HepG2 (cell line): ENCODE results near the gene FBXO39. TPM values are rescaled to one million over a fixed set of nuclear protein-coding genes. Genes with fewer than 3 reads are reported as not detected.
A peak's percentile ranks its signal among the peaks of the same experiment; 100 is the strongest.

Experiments
- CEBPG ChIP-seq: IDR thresholded peaks from 2 replicates; pipeline ENCODE4 v1.6.1; 2016
- CERS6 ChIP-seq: sonication (generic); formaldehyde crosslinking; IDR thresholded peaks from 2 replicates; pipeline ENCODE4 v1.5.0; 2020; ENCODE audit warnings: missing genetic modification reagents
- ETS1 ChIP-seq: sonication (generic); formaldehyde crosslinking; IDR thresholded peaks from 2 replicates; pipeline ENCODE4 v1.4.0; 2020; ENCODE audit warnings: missing genetic modification reagents
- FOXK1 ChIP-seq: sonication (generic); formaldehyde crosslinking; IDR thresholded peaks from 2 replicates; pipeline ENCODE4 v1.4.0; 2020; ENCODE audit warnings: low read depth, missing genetic modification reagents, borderline replicate concordance
- HINFP ChIP-seq: sonication (generic); formaldehyde crosslinking; IDR thresholded peaks from 2 replicates; pipeline ENCODE4 v1.4.0; 2020; ENCODE audit warnings: low read depth, mild to moderate bottlenecking, missing genetic modification reagents
- MED1 ChIP-seq: sonication (generic); formaldehyde crosslinking; IDR thresholded peaks from 2 replicates; pipeline ENCODE4 v1.4.0; 2020; ENCODE audit warnings: missing genetic modification reagents
- MEF2D ChIP-seq: sonication (generic); formaldehyde crosslinking; IDR thresholded peaks from 2 replicates; pipeline ENCODE4 v1.5.1; 2020; ENCODE audit warnings: mild to moderate bottlenecking, missing genetic modification reagents
- MLX ChIP-seq: IDR thresholded peaks from 2 replicates; pipeline ENCODE4 v1.6.1; 2016
- PHF5A ChIP-seq: IDR thresholded peaks from one replicate; pipeline ENCODE4 v1.6.1; 2018; ENCODE audit warnings: low read depth, missing genetic modification reagents; ENCODE audit not compliant: unreplicated experiment
- SALL1 ChIP-seq: sonication (generic); formaldehyde crosslinking; IDR thresholded peaks from 2 replicates; pipeline ENCODE4 v1.8.0; 2022; ENCODE audit warnings: mild to moderate bottlenecking, missing genetic modification reagents
- SCMH1 ChIP-seq: sonication (generic); formaldehyde crosslinking; IDR thresholded peaks from 2 replicates; pipeline ENCODE4 v1.9.0; 2021; ENCODE audit warnings: missing genetic modification reagents, mild to moderate bottlenecking, borderline replicate concordance
- SSRP1 ChIP-seq: IDR thresholded peaks from 2 replicates; pipeline ENCODE4 v1.6.1; 2016; ENCODE audit warnings: control low read depth
- ZFP36 ChIP-seq: fragments of 150-350 bp; IDR thresholded peaks from 2 replicates; pipeline ENCODE4 v1.6.1; 2018; ENCODE audit warnings: borderline replicate concordance, low read length, low read depth; ENCODE audit not compliant: partially characterized antibody
- ZNF256 ChIP-seq: sonication (generic); formaldehyde crosslinking; conservative IDR thresholded peaks from 2 replicates; pipeline ENCODE4 v1.4.0; 2020; ENCODE audit warnings: missing genetic modification reagents
- ZNF30 ChIP-seq: sonication (generic); formaldehyde crosslinking; IDR thresholded peaks from 2 replicates; pipeline ENCODE4 v1.5.0; 2020; ENCODE audit warnings: mild to moderate bottlenecking, missing genetic modification reagents
- ZNF407 ChIP-seq: sonication (generic); formaldehyde crosslinking; IDR thresholded peaks from one replicate; pipeline ENCODE4 v1.5.1; 2020; ENCODE audit warnings: mild to moderate bottlenecking, missing genetic modification reagents; ENCODE audit errors: not compliant biosample characterization
- ZNF703 ChIP-seq: sonication (generic); formaldehyde crosslinking; IDR thresholded peaks from 2 replicates; pipeline ENCODE4 v1.5.1; 2020; ENCODE audit warnings: missing genetic modification reagents, mild to moderate bottlenecking, moderate library complexity, borderline replicate concordance
- ZNF775 ChIP-seq: sonication (generic); formaldehyde crosslinking; IDR thresholded peaks from 2 replicates; pipeline ENCODE4 v1.4.0; 2020; ENCODE audit warnings: missing genetic modification reagents, mild to moderate bottlenecking, moderate library complexity, borderline replicate concordance
- ZNF780A ChIP-seq: sonication (generic); formaldehyde crosslinking; IDR thresholded peaks from 2 replicates; pipeline ENCODE4 v1.8.0; 2022; ENCODE audit warnings: mild to moderate bottlenecking, missing genetic modification reagents, moderate library complexity
- polyA plus RNA-seq, 8 experiments: library from polyadenylated mRNA; depleted of rRNA in 3 of 8; stranded (reverse) in 7 of 8; unstranded in 1 of 8; fragments of >200 nt; fragmentation: Illumina TruSeq in 4 of 8; extraction: Trizol in 4 of 8; gene quantifications; 2 replicates each; pipeline versions ENCODE4 v1.2.1 to v1.2.3, GENCODE V29; 2011 to 2016; ENCODE audit warnings: low read depth in 4 of 8, missing spikeins in 1 of 8, mixed read lengths in 1 of 8; ENCODE audit not compliant: insufficient read depth in 1 of 8
- total RNA-seq, 5 experiments: library from RNA; depleted of rRNA; stranded (reverse); fragments of >200 nt; fragmentation: Illumina TruSeq; extraction: Trizol; gene quantifications; 2 replicates each; pipeline ENCODE4 v1.2.3, GENCODE V29; 2016; ENCODE audit warnings: low read depth in 1 of 5

Gene FBXO39
- total and polyA plus RNA-seq, 2 of the 13 experiments (the other 11 are each of a cell fraction or from before 2014, with no cell fraction given): 0.09 TPM; not detected in 1

GRCh38 chr17:6811510-6811909, 35.5 kb downstream of the FBXO39 start (continued):
- TF ChIP-seq SCMH1 (CRISPR knock-in tag): no peak
- TF ChIP-seq CERS6 (CRISPR knock-in tag): no peak
- TF ChIP-seq MED1 (CRISPR knock-in tag): peak; percentile 32; the same call in 1 of the 2 replicates
- no peak for TF ChIP-seq MEF2D (CRISPR knock-in tag)
- TF ChIP-seq ZNF775 (CRISPR knock-in tag): no peak
- no peak for TF ChIP-seq ETS1 (CRISPR knock-in tag)
- TF ChIP-seq ZNF407: no peak
- no peak for TF ChIP-seq MLX (CRISPR knock-in tag)
- no peak for TF ChIP-seq ZNF703 (CRISPR knock-in tag)
- TF ChIP-seq ZFP36: no peak
- TF ChIP-seq SSRP1 (CRISPR knock-in tag): no peak
- peak; percentile 43; the same call in 1 of the 2 replicates for TF ChIP-seq SALL1
- no peak for TF ChIP-seq HINFP
- peak; percentile 51 for TF ChIP-seq CEBPG
- TF ChIP-seq PHF5A (CRISPR knock-in tag): no peak
- no peak for TF ChIP-seq ZNF256
- peak; percentile 16; the same call in 1 of the 2 replicates for TF ChIP-seq FOXK1 (CRISPR knock-in tag)
- no peak for TF ChIP-seq ZNF780A (CRISPR knock-in tag)
- TF ChIP-seq ZNF30 (CRISPR knock-in tag): no peak
